ENCODE results near the gene NRXN3. TPM values are rescaled to one million over a fixed set of nuclear protein-coding genes. Genes with fewer than 3 reads are reported as not detected.

NRXN3 gene
- 0.11 TPM in 1 of 2 replicates, not detected in the other for total RNA-seq (2014; rRNA removed; shearing (Covaris generic))
- polyA plus RNA-seq (2016; fragmentation: Nextera tagmentation; extraction: Ambion mirVana): 0.08 TPM in 1 of 2 replicates, not detected in the other

- in situ Hi-C loops (cut with MboI): no loop called here
- DNase-seq: no peak
- Histone ChIP-seq H3K9me3 (ENCODE audit: low read depth) (no peaks in the 10 kb centered on the region), H3K9ac (no peak within 1 kb of the TSS), H3K27ac (no peak within 1 kb of the TSS), H2AFZ (no peak within 1 kb of the TSS), H3K79me2 (ENCODE audit: insufficient read depth) (no peaks in the 10 kb centered on the region), H3K9me2 (ENCODE audit: insufficient read depth) (no peaks in the 10 kb centered on the region), H4K20me1 (ENCODE audit: insufficient read depth) (no peaks in the 10 kb centered on the region), H3K27me3 (replicated peaks; ENCODE audit: insufficient read depth) (no peaks in the 10 kb centered on the region), H3F3A (ENCODE audit: insufficient read depth) (no peaks in the 10 kb centered on the region), H3K4me1 (ENCODE audit: insufficient read depth) (no peaks in the 10 kb centered on the region), H3K4me3 (no peak within 1 kb of the TSS), H3K4me2 (ENCODE audit: unreplicated experiment) (no peak within 1 kb of the TSS), H3K36me3 (ENCODE audit: low read depth) (no peaks in the 10 kb centered on the region)
- TF ChIP-seq EZH2phosphoT487 (IDR thresholded peaks at IDR 0.05; ENCODE audit: insufficient read depth, low read depth) (no peak), EZH2 (IDR thresholded peaks at IDR 0.05; ENCODE audit: insufficient read depth, poor library complexity, severe bottlenecking) (no peak)
- 0 to 4% methylated on average over 7 of the region's 7 CpGs for WGBS, 2 experiments (ENCODE audit: low coverage in 1 of 2, low lambda C conversion rate in 2 of 2, missing lambda C conversion rate in 2 of 2)
These were observed at the start of gene NRXN3 for GRCh38 chr14:78170203-78170602. NRXN3 (plus strand) TSS chr14:78170373; CDS start chr14:78243094, 72,721 bp downstream.

GRCh38 chr14:78122436-78122835 is 47.7 kb upstream of the NRXN3 start:
- no peaks in the 10 kb centered on the region for H3K27me3 ChIP-seq (replicated peaks; ENCODE audit: insufficient read depth)
- 14 to 17% methylated on average over 5 of the region's 5 CpGs for whole genome bisulfite sequencing, 2 experiments (ENCODE audit: low coverage in 1 of 2, low lambda C conversion rate in 2 of 2, missing lambda C conversion rate in 2 of 2)
- H3K4me3 ChIP-seq: no peak overlapping the region
- no peak for DNase-seq
- H3K36me3 ChIP-seq (ENCODE audit: low read depth): no peaks in the 10 kb centered on the region
- H3F3A ChIP-seq (ENCODE audit: insufficient read depth): no peaks in the 10 kb centered on the region
- no peak overlapping the region for H3K4me2 ChIP-seq (ENCODE audit: unreplicated experiment)
- H3K27ac ChIP-seq: no peak overlapping the region
- no peaks in the 10 kb centered on the region for H4K20me1 ChIP-seq (ENCODE audit: insufficient read depth)
- no peak overlapping the region for H3K9ac ChIP-seq
- no peak for TF ChIP-seq EZH2 (IDR thresholded peaks at IDR 0.05; ENCODE audit: insufficient read depth, poor library complexity, severe bottlenecking)
- no peak for TF ChIP-seq EZH2phosphoT487 (IDR thresholded peaks at IDR 0.05; ENCODE audit: insufficient read depth, low read depth)
- no peak overlapping the region for H2AFZ ChIP-seq
- H3K9me2 ChIP-seq (ENCODE audit: insufficient read depth): no peaks in the 10 kb centered on the region
- H3K9me3 ChIP-seq (ENCODE audit: low read depth): no peaks in the 10 kb centered on the region
- no peaks in the 10 kb centered on the region for H3K4me1 ChIP-seq (ENCODE audit: insufficient read depth)
- in situ Hi-C loops (cut with MboI): no loop called here
- H3K79me2 ChIP-seq (ENCODE audit: insufficient read depth): no peaks in the 10 kb centered on the region

- Histone ChIP-seq H3K36me3 (ENCODE audit: low read depth) (no peaks in the 10 kb centered on the region), H3K79me2 (ENCODE audit: insufficient read depth) (no peaks in the 10 kb centered on the region), H2AFZ (no peak overlapping the region), H3K4me3 (no peak overlapping the region), H3K9ac (no peak overlapping the region), H4K20me1 (ENCODE audit: insufficient read depth) (no peaks in the 10 kb centered on the region), H3K9me2 (ENCODE audit: insufficient read depth) (no peaks in the 10 kb centered on the region), H3F3A (ENCODE audit: insufficient read depth) (no peaks in the 10 kb centered on the region), H3K4me2 (ENCODE audit: unreplicated experiment) (no peak overlapping the region), H3K27ac (no peak overlapping the region), H3K4me1 (ENCODE audit: insufficient read depth) (no peaks in the 10 kb centered on the region), H3K27me3 (replicated peaks; ENCODE audit: insufficient read depth) (no peaks in the 10 kb centered on the region), H3K9me3 (ENCODE audit: low read depth) (no peaks in the 10 kb centered on the region)
- TF ChIP-seq EZH2phosphoT487 (IDR thresholded peaks at IDR 0.05; ENCODE audit: insufficient read depth, low read depth) (no peak), EZH2 (IDR thresholded peaks at IDR 0.05; ENCODE audit: insufficient read depth, poor library complexity, severe bottlenecking) (no peak)
- DNase-seq: no peak
- WGBS, 2 experiments (ENCODE audit: low coverage in 1 of 2, low lambda C conversion rate in 2 of 2, missing lambda C conversion rate in 2 of 2): 16 to 24% methylated on average over 2 of the region's 2 CpGs
- in situ Hi-C loops (cut with MboI): no loop called here
These were observed 46.4 kb upstream of the NRXN3 start for GRCh38 chr14:78123650-78124253.

- no peak overlapping the region for H3K4me3 ChIP-seq
- WGBS, 2 experiments (ENCODE audit: low coverage in 1 of 2, low lambda C conversion rate in 2 of 2, missing lambda C conversion rate in 2 of 2): 31 to 32% methylated on average over 9 of the region's 9 CpGs
- in situ Hi-C loops (cut with MboI): no loop called here
- H3K9me2 ChIP-seq (ENCODE audit: insufficient read depth): no peaks in the 10 kb centered on the region
- H3K27me3 ChIP-seq (replicated peaks; ENCODE audit: insufficient read depth): no peaks in the 10 kb centered on the region
- no peaks in the 10 kb centered on the region for H4K20me1 ChIP-seq (ENCODE audit: insufficient read depth)
- H3K36me3 ChIP-seq (ENCODE audit: low read depth): no peaks in the 10 kb centered on the region
- TF ChIP-seq EZH2 (IDR thresholded peaks at IDR 0.05; ENCODE audit: insufficient read depth, poor library complexity, severe bottlenecking) (no peak), EZH2phosphoT487 (IDR thresholded peaks at IDR 0.05; ENCODE audit: insufficient read depth, low read depth) (no peak)
- no peak overlapping the region for H3K27ac ChIP-seq
- no peak for DNase-seq
- no peaks in the 10 kb centered on the region for H3K4me1 ChIP-seq (ENCODE audit: insufficient read depth)
- no peak overlapping the region for H3K4me2 ChIP-seq (ENCODE audit: unreplicated experiment)
- no peaks in the 10 kb centered on the region for H3F3A ChIP-seq (ENCODE audit: insufficient read depth)
- H2AFZ ChIP-seq: no peak overlapping the region
- no peaks in the 10 kb centered on the region for H3K79me2 ChIP-seq (ENCODE audit: insufficient read depth)
- no peaks in the 10 kb centered on the region for H3K9me3 ChIP-seq (ENCODE audit: low read depth)
- H3K9ac ChIP-seq: no peak overlapping the region
These were observed 42.2 kb upstream of the NRXN3 start for GRCh38 chr14:78127961-78128360.
